HEK293T (cell line): ENCODE data around the gene SULT6B1.

ENCODE experiments used
- CTCF ChIA-PET: fragments of 350-600 bp; formaldehyde crosslinking; extraction: SDS; loops from one replicate; lab custom pipeline; 2021; ENCODE audit warnings: antibody characterized with exemption, inconsistent platforms; lab: Yijun Ruan, JAX
- POLR2A ChIA-PET: fragments of 350-600 bp; formaldehyde crosslinking; extraction: SDS; loops from one replicate; lab custom pipeline; 2020; ENCODE audit warnings: antibody characterized with exemption, inconsistent platforms; lab: Yijun Ruan, JAX
- DNase-seq: peaks from one replicate; pipeline ENCODE4 v3.0.0; 2012; ENCODE audit warnings: mixed read lengths; ENCODE audit errors: extremely low spot score
- ARNT ChIP-seq: fragments of 450-650 bp; IDR thresholded peaks from 2 replicates; pipeline ENCODE4 v1.6.1; 2017; ENCODE audit warnings: mild to moderate bottlenecking
- BHLHE40 ChIP-seq: fragments of 450-650 bp; IDR thresholded peaks from 2 replicates; pipeline ENCODE4 v1.6.1; 2016; ENCODE audit warnings: mild to moderate bottlenecking, moderate library complexity, borderline replicate concordance
- CTBP1 ChIP-seq: fragments of 450-650 bp; IDR thresholded peaks from 2 replicates; pipeline ENCODE4 v1.6.1; 2016; ENCODE audit warnings: borderline replicate concordance
- ELF4 ChIP-seq: fragments of 450-650 bp; IDR thresholded peaks from 2 replicates; pipeline ENCODE4 v1.6.1; 2017; ENCODE audit warnings: antibody characterized with exemption
- FOXA1 ChIP-seq: fragments of 450-650 bp; IDR thresholded peaks from 2 replicates; pipeline ENCODE4 v1.6.1; 2016; ENCODE audit warnings: mild to moderate bottlenecking
- FOXK2 ChIP-seq: fragments of 450-650 bp; IDR thresholded peaks from 2 replicates; pipeline ENCODE4 v1.6.1; 2016; ENCODE audit warnings: mild to moderate bottlenecking
- FOXM1 ChIP-seq: fragments of 450-650 bp; IDR thresholded peaks from 2 replicates; pipeline ENCODE4 v1.6.1; 2017; ENCODE audit warnings: mild to moderate bottlenecking, borderline replicate concordance
- LEF1 ChIP-seq: fragments of 450-650 bp; IDR thresholded peaks from 2 replicates; pipeline ENCODE4 v1.6.1; 2017; ENCODE audit warnings: mild to moderate bottlenecking, borderline replicate concordance
- NFRKB ChIP-seq: fragments of 450-650 bp; IDR thresholded peaks from 2 replicates; pipeline ENCODE4 v1.6.1; 2016; ENCODE audit warnings: mild to moderate bottlenecking, moderate library complexity
- PKNOX1 ChIP-seq: fragments of 450-650 bp; IDR thresholded peaks from 2 replicates; pipeline ENCODE4 v1.6.1; 2016
- SP1 ChIP-seq: fragments of 450-650 bp; IDR thresholded peaks from 2 replicates; pipeline ENCODE4 v1.6.1; 2017
- SUZ12 ChIP-seq: fragments of 450-650 bp; IDR thresholded peaks from 2 replicates; pipeline ENCODE4 v1.6.1; 2016; ENCODE audit warnings: mild to moderate bottlenecking
- TARDBP ChIP-seq: fragments of 450-650 bp; IDR thresholded peaks from 2 replicates; pipeline ENCODE4 v1.6.1; 2016
- ZNF384 ChIP-seq: fragments of 450-650 bp; IDR thresholded peaks from 2 replicates; pipeline ENCODE4 v1.6.1; 2016

The SULT6B1 gene

DNA sequence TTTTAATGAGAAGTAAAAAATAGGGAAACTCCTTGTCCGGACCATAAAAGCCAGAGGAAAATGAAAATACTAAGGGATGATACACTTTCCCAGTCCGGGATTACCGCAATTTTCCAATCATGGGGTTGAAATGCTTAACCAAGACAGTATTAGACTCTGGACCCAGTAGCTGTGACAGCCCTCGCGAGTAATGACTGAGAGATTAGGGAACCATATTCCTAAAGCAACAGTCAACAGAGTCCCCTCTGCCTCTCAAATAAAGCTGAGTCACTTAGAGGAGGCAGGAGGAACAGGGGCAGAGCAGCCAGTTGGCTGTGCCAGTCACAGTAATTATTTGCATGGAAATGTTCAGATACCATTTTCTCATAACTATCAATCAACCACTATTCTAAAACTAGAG is 69.3 kb downstream of the SULT6B1 start:
- ChIA-PET CTCF (no interaction called here), POLR2A (no interaction called here)
- TF ChIP-seq NFRKB (no peak), BHLHE40 (no peak), SUZ12 (no peak), FOXM1 (no peak), ELF4 (no peak), LEF1 (no peak), CTBP1 (no peak), SP1 (no peak), ZNF384 (no peak), FOXK2 (no peak), PKNOX1 (no peak), TARDBP (no peak), ARNT (no peak), FOXA1 (no peak)
- no peak for DNase-seq
